ENCODE data around the gene IMPA2. TPM values are rescaled to one million over a fixed set of nuclear protein-coding genes. Genes with fewer than 3 reads are reported as not detected.

The IMPA2 gene
- total and polyA plus RNA-seq, 8 donors = 61.0 to 263 (median 78.6) TPM

DNA sequence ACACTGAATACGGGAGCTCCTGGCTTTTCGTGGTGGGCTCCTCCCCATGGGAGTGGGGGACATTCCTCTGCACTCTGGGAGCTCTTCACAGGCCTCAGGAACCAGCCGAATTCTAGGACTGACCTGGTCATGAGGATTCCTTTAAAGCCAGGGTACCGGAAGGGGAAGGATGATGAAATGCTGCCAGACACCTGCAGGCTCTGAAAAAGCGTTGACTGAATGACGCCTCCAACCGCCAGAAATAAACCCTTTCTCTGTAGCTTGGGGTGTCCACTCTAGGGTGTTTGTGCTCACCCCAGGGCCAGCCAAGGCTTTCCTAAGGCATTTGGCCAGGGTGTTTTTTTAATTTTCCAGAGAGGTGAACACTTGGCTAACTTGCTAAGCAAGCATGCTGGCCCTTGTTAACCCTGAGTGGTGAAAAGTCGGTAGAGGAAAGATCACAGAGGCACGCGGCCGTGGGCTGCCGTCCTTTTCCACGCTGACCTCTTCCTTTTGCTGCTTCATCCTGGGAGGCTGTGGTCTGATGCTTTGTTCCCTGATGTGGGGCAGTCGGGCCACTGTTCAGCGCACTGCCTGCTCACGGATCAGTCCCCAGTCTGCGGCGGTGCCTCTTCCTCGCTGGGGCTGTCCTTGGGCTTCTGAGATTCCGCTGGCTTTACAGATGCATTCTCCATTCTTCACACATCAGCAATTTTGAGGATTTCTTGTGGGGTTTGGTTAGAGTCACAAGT, 32.0 kb downstream of the IMPA2 start:
- no peak for DNase-seq
- Histone ChIP-seq H3K36me3 (peaks cover 23 to 79% (median 73%) of the 10 kb centered on the region in 4 donors), H3K4me1 (peaks cover 49 to 85% (median 79%) of the 10 kb centered on the region in 4 donors), H3K9me3 (no peaks in the 10 kb centered on the region), H3K27me3 (no peaks in the 10 kb centered on the region), H3K27ac (peak overlapping the region; percentile 68 to 93 (median 86)), H3K4me3 (no peak overlapping the region)
- TF ChIP-seq, protein P1, sequence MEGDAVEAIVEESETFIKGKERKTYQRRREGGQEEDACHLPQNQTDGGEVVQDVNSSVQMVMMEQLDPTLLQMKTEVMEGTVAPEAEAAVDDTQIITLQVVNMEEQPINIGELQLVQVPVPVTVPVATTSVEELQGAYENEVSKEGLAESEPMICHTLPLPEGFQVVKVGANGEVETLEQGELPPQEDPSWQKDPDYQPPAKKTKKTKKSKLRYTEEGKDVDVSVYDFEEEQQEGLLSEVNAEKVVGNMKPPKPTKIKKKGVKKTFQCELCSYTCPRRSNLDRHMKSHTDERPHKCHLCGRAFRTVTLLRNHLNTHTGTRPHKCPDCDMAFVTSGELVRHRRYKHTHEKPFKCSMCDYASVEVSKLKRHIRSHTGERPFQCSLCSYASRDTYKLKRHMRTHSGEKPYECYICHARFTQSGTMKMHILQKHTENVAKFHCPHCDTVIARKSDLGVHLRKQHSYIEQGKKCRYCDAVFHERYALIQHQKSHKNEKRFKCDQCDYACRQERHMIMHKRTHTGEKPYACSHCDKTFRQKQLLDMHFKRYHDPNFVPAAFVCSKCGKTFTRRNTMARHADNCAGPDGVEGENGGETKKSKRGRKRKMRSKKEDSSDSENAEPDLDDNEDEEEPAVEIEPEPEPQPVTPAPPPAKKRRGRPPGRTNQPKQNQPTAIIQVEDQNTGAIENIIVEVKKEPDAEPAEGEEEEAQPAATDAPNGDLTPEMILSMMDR (IDR thresholded peaks at IDR 0.05) = no peak
- no peak for TF ChIP-seq POLR2AphosphoS5 (IDR thresholded peaks at IDR 0.05)
- WGBS, 5 donors = 58 to 74% (median 70%) methylated on average over 15 to 20 of the region's 20 CpGs
- intact Hi-C loops (cut with DNase I; ENCODE audit: low total_unique reads) = no loop called here

DNA sequence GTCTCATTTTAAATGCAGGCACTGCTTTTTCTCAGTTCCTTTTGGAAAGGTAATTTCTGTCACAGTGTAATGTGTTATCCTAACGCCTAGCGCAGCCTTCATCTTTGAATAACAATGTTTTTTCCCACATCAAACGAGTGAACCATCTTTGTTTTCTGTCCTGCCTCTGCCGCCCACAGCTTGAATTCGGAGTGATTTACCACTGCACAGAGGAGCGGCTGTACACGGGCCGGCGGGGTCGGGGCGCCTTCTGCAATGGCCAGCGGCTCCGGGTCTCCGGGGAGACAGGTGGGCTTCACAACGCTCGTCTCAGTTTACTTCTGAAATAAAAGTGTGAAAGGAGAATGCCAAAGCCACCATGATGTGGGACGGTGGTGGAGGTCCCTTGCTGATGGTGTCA, 32.8 kb downstream of the IMPA2 start:
- WGBS, 5 donors = 87 to 92% (median 90%) methylated on average over 17 of the region's 17 CpGs
- H3K9me3 ChIP-seq = no peaks in the 10 kb centered on the region
- no peak overlapping the region for H3K4me3 ChIP-seq
- peaks cover 48 to 78% (median 73%) of the 10 kb centered on the region in 4 donors for H3K4me1 ChIP-seq
- peaks cover 23 to 86% (median 72%) of the 10 kb centered on the region in 4 donors for H3K36me3 ChIP-seq
- H3K27me3 ChIP-seq = no peaks in the 10 kb centered on the region
- peak overlapping the region in 2 of 5 donors; percentile 87 to 93 for H3K27ac ChIP-seq
- no peak for DNase-seq
- intact Hi-C loops (cut with DNase I; ENCODE audit: low total_unique reads) = no loop called here
- no peak for TF ChIP-seq POLR2AphosphoS5 (IDR thresholded peaks at IDR 0.05)
- TF ChIP-seq, protein P1 (IDR thresholded peaks at IDR 0.05) = no peak

DNA sequence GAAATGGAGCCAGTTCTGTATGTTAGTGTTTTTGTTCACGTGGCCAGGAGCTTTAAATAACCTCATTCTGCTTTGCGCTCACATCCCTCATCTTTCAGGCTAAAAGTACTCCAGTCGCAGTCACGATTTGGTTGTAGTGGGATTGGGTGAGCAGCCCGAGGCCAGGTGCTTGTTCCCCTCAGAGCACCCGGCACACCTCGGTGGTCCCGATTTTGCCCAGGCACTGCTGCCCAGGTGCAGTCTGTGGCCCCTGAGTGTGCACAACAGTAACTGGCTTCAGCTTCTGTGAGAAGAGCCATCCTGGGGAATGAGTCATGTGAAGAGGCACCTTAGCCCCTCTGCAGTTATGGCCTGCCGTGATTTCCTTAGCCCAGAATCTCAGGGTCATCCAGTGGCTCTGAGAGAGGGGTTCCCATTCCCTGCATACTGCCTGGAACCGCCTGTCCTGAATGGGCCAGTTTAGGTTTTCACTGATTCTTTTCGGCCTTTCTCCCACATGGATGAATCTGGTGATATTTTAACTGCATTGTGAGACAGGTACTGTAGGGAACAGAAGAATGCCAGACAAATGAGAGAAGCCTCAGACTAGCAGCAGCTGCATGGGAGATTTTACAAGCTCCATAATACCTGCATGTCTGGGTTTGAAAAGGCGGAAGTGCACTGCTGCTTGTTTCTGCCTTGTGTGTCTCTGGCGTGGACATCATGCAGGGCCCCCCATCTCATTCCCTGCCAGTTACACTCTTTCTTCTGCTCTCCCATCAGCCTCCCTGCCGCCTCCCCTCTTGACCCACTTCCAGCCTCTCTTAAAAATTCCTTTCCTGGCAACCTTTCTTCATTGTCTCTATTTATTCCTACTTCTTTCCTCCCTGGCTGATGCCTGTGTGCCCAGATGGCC, 33.5 kb downstream of the IMPA2 start:
- no peaks in the 10 kb centered on the region for H3K27me3 ChIP-seq
- 75 to 89% (median 81%) methylated on average over 14 of the region's 14 CpGs for WGBS, 5 donors
- peaks cover 23 to 90% (median 67%) of the 10 kb centered on the region in 4 donors for H3K36me3 ChIP-seq
- TF ChIP-seq POLR2AphosphoS5 (IDR thresholded peaks at IDR 0.05) (no peak), POLR2A (IDR thresholded peaks at IDR 0.05) (no peak), EP300 (IDR thresholded peaks at IDR 0.05) (no peak)
- TF ChIP-seq, protein P1 (IDR thresholded peaks at IDR 0.05) = no peak
- no peaks in the 10 kb centered on the region for H3K9me3 ChIP-seq
- intact Hi-C loops (cut with DNase I; ENCODE audit: low total_unique reads) = no loop called here
- no peak for DNase-seq
- H3K4me3 ChIP-seq = no peak overlapping the region
- H3K27ac ChIP-seq = peak overlapping the region; percentile 37 to 88 (median 85)
- H3K4me1 ChIP-seq = peaks cover 44 to 71% (median 66%) of the 10 kb centered on the region in 4 donors

DNA sequence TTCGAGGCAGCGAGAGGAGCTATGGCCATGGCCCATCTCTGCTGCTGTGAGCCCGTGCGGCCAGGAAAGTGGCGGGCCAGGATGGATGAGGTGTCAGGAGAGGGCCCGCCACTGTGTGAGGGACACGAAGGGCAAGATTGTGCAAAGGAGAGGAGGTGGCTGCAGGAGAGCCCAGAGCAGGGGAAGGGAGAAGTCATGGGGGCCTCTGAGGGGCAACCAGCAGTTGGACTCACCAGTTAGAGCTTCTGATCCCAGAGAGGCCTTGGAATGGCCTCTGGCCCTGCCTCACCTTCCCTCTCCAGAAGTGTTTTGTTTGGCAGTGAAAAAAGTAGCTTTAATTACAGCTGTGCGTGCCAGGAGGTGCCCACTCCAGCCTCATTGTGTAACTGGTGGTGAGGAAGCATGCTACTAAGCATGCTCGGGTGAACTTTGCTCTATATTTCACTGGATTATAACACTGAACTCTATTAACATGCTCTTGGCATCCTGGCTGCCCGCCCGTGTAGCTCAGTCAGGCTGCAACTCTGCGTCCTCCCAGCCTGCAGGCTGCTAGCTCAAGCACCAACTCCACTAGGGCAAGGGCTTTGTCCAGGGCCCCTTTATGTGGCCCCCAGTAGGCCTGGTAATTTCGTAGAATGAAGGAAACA, 34.2 kb downstream of the IMPA2 start:
- TF ChIP-seq POLR2A (IDR thresholded peaks at IDR 0.05) (no peak), POLR2AphosphoS5 (IDR thresholded peaks at IDR 0.05) (peak; percentile 64 to 74 (median 66))
- intact Hi-C loops (cut with DNase I; ENCODE audit: low total_unique reads) = no loop called here
- DNase-seq = peak; percentile 70 to 86
- H3K27ac ChIP-seq = peak overlapping the region; percentile 37 to 88 (median 85)
- H3K4me3 ChIP-seq = no peak overlapping the region
- no peaks in the 10 kb centered on the region for H3K9me3 ChIP-seq
- H3K4me1 ChIP-seq = peaks cover 42 to 63% (median 59%) of the 10 kb centered on the region in 4 donors
- 34 to 43% (median 39%) methylated on average over 13 of the region's 13 CpGs for WGBS, 5 donors
- no peaks in the 10 kb centered on the region for H3K27me3 ChIP-seq
- H3K36me3 ChIP-seq = peaks cover 23 to 86% (median 60%) of the 10 kb centered on the region in 4 donors
